Esophagus squamous epithelium (tissue), 4 donors: ENCODE data around the gene GRIPAP1.

Source experiments
- POLR2A ChIP-seq, 4 donors: fragments of 450-650 bp; IDR thresholded peaks; one replicate each; pipeline ENCODE4 v1.6.1; 2017; ENCODE audit warnings: antibody characterized with exemption in 4 of 4, mild to moderate bottlenecking in 4 of 4, moderate library complexity in 3 of 4
- TF ChIP-seq, protein P1 (sequence below), 6 experiments: fragments of 450-650 bp in 4 of 6; fragments of 200-600 bp in 2 of 6; sonication (generic) in 2 of 6; IDR thresholded peaks; one replicate each; pipeline ENCODE4 v1.5.1; 2016 to 2019; ENCODE audit warnings: antibody characterized with exemption in 6 of 6, mild to moderate bottlenecking in 4 of 6, moderate library complexity in 4 of 6

DNA sequence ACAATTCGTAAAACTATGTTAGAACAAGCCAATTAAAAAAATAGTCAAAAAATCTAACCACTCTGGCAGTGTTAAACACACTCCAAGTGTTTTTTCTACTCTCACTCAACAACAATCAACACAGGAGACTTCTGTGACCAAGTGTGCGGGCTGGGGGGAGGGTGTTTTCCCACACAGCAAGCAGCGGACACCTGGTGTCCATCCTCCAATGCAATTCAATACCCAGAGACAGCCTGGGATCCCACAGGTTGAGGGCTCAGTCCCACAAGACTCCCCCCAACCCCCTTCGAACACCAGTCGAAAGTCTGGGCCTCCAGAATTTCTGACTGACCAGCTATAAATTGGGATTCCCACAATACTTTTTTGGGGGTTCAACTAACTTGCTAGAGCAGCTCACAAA, 74.9 kb downstream of the GRIPAP1 start:
- TF ChIP-seq, protein P1, sequence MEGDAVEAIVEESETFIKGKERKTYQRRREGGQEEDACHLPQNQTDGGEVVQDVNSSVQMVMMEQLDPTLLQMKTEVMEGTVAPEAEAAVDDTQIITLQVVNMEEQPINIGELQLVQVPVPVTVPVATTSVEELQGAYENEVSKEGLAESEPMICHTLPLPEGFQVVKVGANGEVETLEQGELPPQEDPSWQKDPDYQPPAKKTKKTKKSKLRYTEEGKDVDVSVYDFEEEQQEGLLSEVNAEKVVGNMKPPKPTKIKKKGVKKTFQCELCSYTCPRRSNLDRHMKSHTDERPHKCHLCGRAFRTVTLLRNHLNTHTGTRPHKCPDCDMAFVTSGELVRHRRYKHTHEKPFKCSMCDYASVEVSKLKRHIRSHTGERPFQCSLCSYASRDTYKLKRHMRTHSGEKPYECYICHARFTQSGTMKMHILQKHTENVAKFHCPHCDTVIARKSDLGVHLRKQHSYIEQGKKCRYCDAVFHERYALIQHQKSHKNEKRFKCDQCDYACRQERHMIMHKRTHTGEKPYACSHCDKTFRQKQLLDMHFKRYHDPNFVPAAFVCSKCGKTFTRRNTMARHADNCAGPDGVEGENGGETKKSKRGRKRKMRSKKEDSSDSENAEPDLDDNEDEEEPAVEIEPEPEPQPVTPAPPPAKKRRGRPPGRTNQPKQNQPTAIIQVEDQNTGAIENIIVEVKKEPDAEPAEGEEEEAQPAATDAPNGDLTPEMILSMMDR (IDR thresholded peaks at IDR 0.05), result no peak
- no peak for TF ChIP-seq POLR2A (IDR thresholded peaks at IDR 0.05)
